22Rv1 (cell line): ENCODE results near the gene RUBCNL.

Experiments
- ZFX ChIP-seq: fragments of 450-650 bp; IDR thresholded peaks from 2 replicates; pipeline ENCODE4 v1.6.1; 2017; ENCODE audit warnings: antibody characterized with exemption, borderline replicate concordance
- TF ChIP-seq, protein P1 (sequence below): fragments of 450-650 bp; IDR thresholded peaks from 2 replicates; pipeline ENCODE4 v1.5.1; 2017; ENCODE audit warnings: mild to moderate bottlenecking

DNA sequence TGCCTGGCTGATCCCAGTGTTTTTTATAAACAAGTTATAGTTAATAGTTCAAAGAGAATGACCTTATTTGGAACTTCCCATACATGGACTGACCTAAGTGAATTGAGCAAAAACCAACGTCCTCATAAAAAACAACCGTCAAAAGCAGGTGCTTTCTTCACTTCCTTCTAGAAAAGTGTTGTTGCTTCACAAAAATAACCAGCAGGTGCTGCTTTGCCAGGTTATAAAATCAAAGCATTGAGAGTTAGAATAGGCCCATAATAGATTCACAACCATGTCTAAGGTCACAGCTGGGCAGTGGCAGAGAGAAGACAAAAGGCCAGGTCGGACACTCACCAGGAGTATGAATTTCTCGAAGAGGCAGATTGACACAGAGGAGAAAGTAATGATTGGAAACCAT is 9.5 kb downstream of the RUBCNL start:
- TF ChIP-seq, protein P1, sequence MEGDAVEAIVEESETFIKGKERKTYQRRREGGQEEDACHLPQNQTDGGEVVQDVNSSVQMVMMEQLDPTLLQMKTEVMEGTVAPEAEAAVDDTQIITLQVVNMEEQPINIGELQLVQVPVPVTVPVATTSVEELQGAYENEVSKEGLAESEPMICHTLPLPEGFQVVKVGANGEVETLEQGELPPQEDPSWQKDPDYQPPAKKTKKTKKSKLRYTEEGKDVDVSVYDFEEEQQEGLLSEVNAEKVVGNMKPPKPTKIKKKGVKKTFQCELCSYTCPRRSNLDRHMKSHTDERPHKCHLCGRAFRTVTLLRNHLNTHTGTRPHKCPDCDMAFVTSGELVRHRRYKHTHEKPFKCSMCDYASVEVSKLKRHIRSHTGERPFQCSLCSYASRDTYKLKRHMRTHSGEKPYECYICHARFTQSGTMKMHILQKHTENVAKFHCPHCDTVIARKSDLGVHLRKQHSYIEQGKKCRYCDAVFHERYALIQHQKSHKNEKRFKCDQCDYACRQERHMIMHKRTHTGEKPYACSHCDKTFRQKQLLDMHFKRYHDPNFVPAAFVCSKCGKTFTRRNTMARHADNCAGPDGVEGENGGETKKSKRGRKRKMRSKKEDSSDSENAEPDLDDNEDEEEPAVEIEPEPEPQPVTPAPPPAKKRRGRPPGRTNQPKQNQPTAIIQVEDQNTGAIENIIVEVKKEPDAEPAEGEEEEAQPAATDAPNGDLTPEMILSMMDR = no peak
- TF ChIP-seq ZFX = no peak
